H1 (cell line): ENCODE measurements around the gene CDPF1. TPM values are rescaled to one million over a fixed set of nuclear protein-coding genes. Genes with fewer than 3 reads are reported as not detected.

Experiments
- CTCF ChIA-PET: fragments of 300-600 bp; sonication (Branson Sonifier 250); formaldehyde crosslinking; loops from one replicate; lab custom pipeline; 2021; ENCODE audit not compliant: partially characterized antibody; lab: Charles Lee
- POLR2A ChIA-PET: fragments of 300-600 bp; sonication (Branson Sonifier 250); formaldehyde crosslinking; loops from one replicate; lab custom pipeline; 2021; ENCODE audit warnings: inconsistent platforms; ENCODE audit not compliant: partially characterized antibody; lab: Charles Lee
- DNase-seq, 2 experiments: peaks; one replicate each; pipeline versions ENCODE4 v3.0.0 to v3.0.0-alpha.2; 2010 to 2022; ENCODE audit warnings: low spot score in 2 of 2, low read depth in 1 of 2, mixed read lengths in 1 of 2
- FAIRE-seq: peaks from 2 replicates; lab custom pipeline; 2011; peaks lifted over from hg19 to GRCh38; lab: Jason Lieb, UNC
- H2AFZ ChIP-seq: 2 replicates; pipeline ENCODE4 v1.8.1; 2012; ENCODE audit warnings: low read length, inconsistent platforms
- H2AK5ac ChIP-seq: 2 replicates; pipeline ENCODE4 v1.6.1; 2013; ENCODE audit warnings: low read depth, low read length
- H2BK120ac ChIP-seq: replicated peaks from 2 replicates; pipeline ENCODE3; 2013; ENCODE audit warnings: low read depth, low read length, inconsistent platforms
- H2BK12ac ChIP-seq: 2 replicates; pipeline ENCODE4 v1.6.1; 2013; ENCODE audit warnings: low read depth, low read length
- H2BK15ac ChIP-seq: 2 replicates; pipeline ENCODE4 v1.6.1; 2013; ENCODE audit warnings: low read length
- H2BK20ac ChIP-seq: 2 replicates; pipeline ENCODE4 v1.6.1; 2013; ENCODE audit warnings: low read length
- H2BK5ac ChIP-seq: 2 replicates; pipeline ENCODE4 v1.6.1; 2013; ENCODE audit warnings: low read depth, low read length
- H3K14ac ChIP-seq: 2 replicates; pipeline ENCODE4 v1.6.1; 2013; ENCODE audit warnings: inconsistent platforms; ENCODE audit not compliant: insufficient read length
- H3K18ac ChIP-seq: 2 replicates; pipeline ENCODE4 v1.6.1; 2013; ENCODE audit warnings: low read length; ENCODE audit errors: extremely low read depth
- H3K23ac ChIP-seq: 2 replicates; pipeline ENCODE4 v1.6.1; 2013; ENCODE audit warnings: inconsistent platforms; ENCODE audit not compliant: insufficient read length
- H3K23me2 ChIP-seq: 2 replicates; pipeline ENCODE4 v1.6.1; 2013; ENCODE audit warnings: low read depth, low read length
- H3K27ac ChIP-seq: 2 replicates; pipeline ENCODE4 v1.6.1; 2011; ENCODE audit warnings: low read depth, low read length, inconsistent platforms
- H3K27me3 ChIP-seq, 4 experiments: replicated peaks in 1 of 4; 1 replicate in 1 of 4; 2 replicates in 3 of 4; pipeline versions ENCODE4 v1.6.1 to v1.8.1; 2011 to 2013; ENCODE audit warnings: low read length in 3 of 4, mild to moderate bottlenecking in 3 of 4, inconsistent platforms in 2 of 4, mixed read lengths in 2 of 4, moderate library complexity in 1 of 4; ENCODE audit not compliant: control insufficient read depth in 3 of 4, insufficient read depth in 3 of 4; ENCODE audit errors: extremely low read depth in 1 of 4
- H3K36me3 ChIP-seq, 4 experiments: 2 replicates each; pipeline versions ENCODE4 v1.6.1 to v1.8.1; 2011 to 2013; ENCODE audit warnings: mild to moderate bottlenecking in 4 of 4, low read length in 3 of 4, moderate library complexity in 2 of 4, control low read depth in 1 of 4, inconsistent platforms in 1 of 4; ENCODE audit not compliant: insufficient read depth in 4 of 4, control insufficient read depth in 2 of 4
- H3K4ac ChIP-seq: replicated peaks from 2 replicates; pipeline ENCODE3; 2013; ENCODE audit warnings: low read length, low read depth, mixed read lengths, inconsistent platforms; ENCODE audit not compliant: insufficient read length
- H3K4me1 ChIP-seq, 4 experiments: replicated peaks in 1 of 4; 1 replicate in 1 of 4; 2 replicates in 3 of 4; pipeline versions ENCODE4 v1.6.1 to v1.8.1; 2011 to 2013; ENCODE audit warnings: low read length in 3 of 4, inconsistent platforms in 2 of 4, mixed read lengths in 1 of 4; ENCODE audit not compliant: insufficient read depth in 4 of 4, control insufficient read depth in 3 of 4
- H3K4me2 ChIP-seq, 2 experiments: 2 replicates each; pipeline versions ENCODE4 v1.6.1 to v1.8.1; 2011 to 2013; ENCODE audit warnings: low read depth in 2 of 2, low read length in 2 of 2, control low read depth in 1 of 2, inconsistent platforms in 1 of 2, mild to moderate bottlenecking in 1 of 2; ENCODE audit not compliant: insufficient read depth in 1 of 2
- H3K4me3 ChIP-seq, 4 experiments: fragments of 200-600, 300-600 bp in 1 of 4; sonication (generic), shearing (Covaris generic), sonication (Bioruptor Twin) in 1 of 4; 2 replicates each; pipeline versions ENCODE4 v1.5.1 to v1.8.1; 2011 to 2016; ENCODE audit warnings: low read length in 4 of 4, low read depth in 3 of 4, control low read depth in 2 of 4, inconsistent platforms in 2 of 4, mild to moderate bottlenecking in 2 of 4, mixed read lengths in 1 of 4, moderate library complexity in 1 of 4; ENCODE audit not compliant: insufficient read depth in 2 of 4; ENCODE audit errors: extremely low read depth in 1 of 4
- H3K56ac ChIP-seq: replicated peaks from 2 replicates; pipeline ENCODE3; 2013; ENCODE audit warnings: low read depth, mild to moderate bottlenecking, mixed read lengths, low read length, inconsistent platforms; ENCODE audit not compliant: insufficient read length
- H3K79me1 ChIP-seq: 2 replicates; pipeline ENCODE4 v1.6.1; 2013; ENCODE audit warnings: low read depth, low read length, control low read depth
- H3K79me2 ChIP-seq, 2 experiments: 2 replicates each; pipeline versions ENCODE4 v1.6.1 to v1.8.1; 2012 to 2013; ENCODE audit warnings: low read length in 2 of 2, mild to moderate bottlenecking in 2 of 2, inconsistent platforms in 1 of 2; ENCODE audit not compliant: insufficient read depth in 2 of 2, control insufficient read depth in 1 of 2
- H3K9ac ChIP-seq, 4 experiments: replicated peaks in 1 of 4; 1 replicate in 1 of 4; 2 replicates in 3 of 4; pipeline versions ENCODE4 v1.6.1 to v1.8.1; 2011 to 2013; ENCODE audit warnings: low read depth in 3 of 4, low read length in 3 of 4, control low read depth in 2 of 4, mild to moderate bottlenecking in 2 of 4, moderate library complexity in 2 of 4, inconsistent platforms in 1 of 4; ENCODE audit errors: extremely low read depth in 1 of 4
- H3K9me3 ChIP-seq, 2 experiments: 2 replicates each; pipeline versions ENCODE4 v1.6.1 to v1.8.1; 2012 to 2013; ENCODE audit warnings: mild to moderate bottlenecking in 2 of 2, moderate library complexity in 2 of 2, control low read depth in 1 of 2, inconsistent platforms in 1 of 2, low read depth in 1 of 2, low read length in 1 of 2, mixed read lengths in 1 of 2; ENCODE audit not compliant: insufficient read depth in 2 of 2
- H4K20me1 ChIP-seq, 2 experiments: replicated peaks in 1 of 2; 2 replicates each; pipeline versions ENCODE3 to v1.8.1; 2011 to 2013; ENCODE audit warnings: inconsistent platforms in 2 of 2, low read length in 2 of 2, mild to moderate bottlenecking in 1 of 2; ENCODE audit not compliant: insufficient read depth in 2 of 2, control insufficient read depth in 1 of 2
- H4K5ac ChIP-seq: 2 replicates; pipeline ENCODE4 v1.6.1; 2013; ENCODE audit warnings: low read length, low read depth, mixed read lengths, inconsistent platforms; ENCODE audit not compliant: insufficient read length
- H4K8ac ChIP-seq: 2 replicates; pipeline ENCODE4 v1.8.0; 2013; ENCODE audit warnings: mild to moderate bottlenecking, moderate library complexity, low read length, inconsistent platforms; ENCODE audit not compliant: insufficient read depth; ENCODE audit errors: extremely low read depth
- H4K91ac ChIP-seq: replicated peaks from 2 replicates; pipeline ENCODE3; 2013; ENCODE audit warnings: low read length, mixed read lengths, inconsistent platforms; ENCODE audit not compliant: insufficient read length
- CTBP2 ChIP-seq: IDR thresholded peaks from 2 replicates; pipeline ENCODE4 v1.7.0; 2011; ENCODE audit warnings: borderline replicate concordance, mild to moderate bottlenecking, moderate library complexity, mixed read lengths, low read length; ENCODE audit not compliant: insufficient read depth, insufficient read length
- GTF2F1 ChIP-seq: IDR thresholded peaks from 2 replicates; pipeline ENCODE4 v1.6.1; 2012; ENCODE audit warnings: low read depth, low read length, improper control_type of control experiment, borderline replicate concordance
- TCF12 ChIP-seq: IDR thresholded peaks from 2 replicates; pipeline ENCODE4 v1.6.1; 2011; ENCODE audit warnings: low read depth, mild to moderate bottlenecking, low read length
- WGBS, 2 experiments: shearing (Covaris generic) in 1 of 2; methylation state at CpG; one replicate each; pipeline versions ENCODE4 v1.1.6 to v1.1.7; 2013 to 2015; ENCODE audit warnings: low lambda C conversion rate in 2 of 2, mixed read lengths in 2 of 2, inconsistent platforms in 1 of 2, low coverage in 1 of 2, missing lambda C conversion rate in 1 of 2; ENCODE audit not compliant: insufficient replicate concordance in 2 of 2, insufficient coverage in 1 of 2, insufficient read length in 1 of 2; ENCODE audit errors: extremely low coverage in 1 of 2, missing lambda C conversion rate in 1 of 2; 5-methylcytosine and 5-hydroxymethylcytosine counted together
- polyA plus RNA-seq, 7 experiments: library from polyadenylated mRNA; depleted of rRNA in 3 of 7; stranded (reverse) in 5 of 7; unstranded in 2 of 7; fragments of >200 nt in 5 of 7; fragments of 200-250 nt in 2 of 7; gene quantifications; 1 replicate in 5 of 7; 2 replicates in 1 of 7; 4 replicates in 1 of 7; pipeline versions ENCODE4 v1.2.1 to v1.2.3, GENCODE V29; 2011 to 2013; ENCODE audit warnings: missing spikeins in 2 of 7, mixed read lengths in 2 of 7
- total RNA-seq: library from RNA; stranded (reverse); fragmentation: NEBNext Ultra II Directional; extraction: Animal tissue kit (Norgen Biotek cat#: 25700); gene quantifications from 2 replicates; pipeline ENCODE4 v1.2.1, GENCODE V29; 2021

Gene CDPF1
- total and polyA plus RNA-seq, 2 of the 8 experiments (the other 6 are each of a cell fraction or from before 2014, with no cell fraction given): 9.7 to 13.7 TPM

DNA sequence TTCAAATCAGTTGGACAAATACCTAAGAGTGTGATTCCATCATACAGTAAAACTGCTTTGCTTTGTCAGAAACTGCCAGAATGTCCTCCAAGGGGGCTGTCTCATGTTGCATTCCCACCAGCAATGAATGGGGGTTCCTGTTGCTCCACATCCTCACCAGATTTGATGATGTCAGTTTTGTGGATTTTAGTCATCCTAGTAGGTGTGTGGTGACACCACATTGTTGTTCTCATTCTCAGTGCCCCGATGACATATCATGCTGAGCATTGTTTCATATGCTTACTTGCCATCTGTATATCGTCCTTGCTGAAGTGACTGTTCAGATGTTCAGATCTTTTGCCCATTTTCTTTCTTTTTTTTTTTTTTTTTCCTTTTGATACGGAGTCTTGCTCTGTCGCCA, 37.0 kb downstream of the CDPF1 start:
- H3K23ac ChIP-seq: no peak overlapping the region
- H2BK20ac ChIP-seq: no peak overlapping the region
- no peak overlapping the region for H3K9ac ChIP-seq
- no peak overlapping the region for H3K56ac ChIP-seq
- ChIA-PET CTCF (no interaction called here), POLR2A (no interaction called here)
- no peaks in the 10 kb centered on the region for H3K79me1 ChIP-seq
- H4K5ac ChIP-seq: no peak overlapping the region
- no peak for DNase-seq
- H3K4me2 ChIP-seq: no peak overlapping the region
- H3K9me3 ChIP-seq: peaks cover 2 to 14% of the 10 kb centered on the region in 2 experiments; a peak in 3 of 4 replicates
- no peaks in the 10 kb centered on the region for H3K79me2 ChIP-seq
- no peaks in the 10 kb centered on the region for H3K23me2 ChIP-seq
- no peak overlapping the region for H4K91ac ChIP-seq
- FAIRE-seq: no peak
- H3K36me3 ChIP-seq: no peaks in the 10 kb centered on the region
- H2AK5ac ChIP-seq: no peak overlapping the region
- H3K27ac ChIP-seq: no peak overlapping the region
- no peaks in the 10 kb centered on the region for H4K20me1 ChIP-seq
- no peak overlapping the region for H2BK120ac ChIP-seq
- no peak for TF ChIP-seq TCF12
- no peak for TF ChIP-seq CTBP2
- TF ChIP-seq GTF2F1: no peak
- WGBS, 2 experiments: 97% methylated on average over 2 of the region's 4 CpGs; no CpG with 5 or more reads in 1 of the 2 experiments
- no peak overlapping the region for H3K14ac ChIP-seq
- no peak overlapping the region for H2AFZ ChIP-seq
- no peak overlapping the region for H3K4me3 ChIP-seq
- no peak overlapping the region for H2BK15ac ChIP-seq
- H3K27me3 ChIP-seq: no peaks in the 10 kb centered on the region
- no peak overlapping the region for H3K18ac ChIP-seq
- H2BK12ac ChIP-seq: no peak overlapping the region
- no peaks in the 10 kb centered on the region for H3K4me1 ChIP-seq
- H4K8ac ChIP-seq: no peak overlapping the region
- no peak overlapping the region for H3K4ac ChIP-seq
- H2BK5ac ChIP-seq: no peak overlapping the region
